ELR (cell line): ENCODE results near the gene DOCK6.

ENCODE experiments used
- DNase-seq: peaks from one replicate; pipeline ENCODE4 v3.0.0-alpha.2; 2015; ENCODE audit warnings: low read depth

DOCK6 gene

GRCh38 chr19:11273989-11274388 is 11.7 kb upstream of the DOCK6 start:
- DNase-seq: no peak

GRCh38 chr19:11273296-11273695 is 11.0 kb upstream of the DOCK6 start:
- no peak for DNase-seq

GRCh38 chr19:11269408-11269807 is 7.1 kb upstream of the DOCK6 start:
- DNase-seq: peak; percentile 71

GRCh38 chr19:11268783-11269267 is 6.5 kb upstream of the DOCK6 start:
- DNase-seq: peak; percentile 84

GRCh38 chr19:11267316-11268085 is 5.2 kb upstream of the DOCK6 start:
- DNase-seq: no peak

- DNase-seq: peak; percentile 50
Measured at GRCh38 chr19:11265785-11266236, 3.5 kb upstream of the DOCK6 start.

- DNase-seq: no peak
Measured at GRCh38 chr19:11265177-11265784, 3.0 kb upstream of the DOCK6 start.

- no peak for DNase-seq
Measured at GRCh38 chr19:11264452-11265176, 2.3 kb upstream of the DOCK6 start.

- DNase-seq: no peak
Measured at GRCh38 chr19:11263726-11264125, 1.4 kb upstream of the DOCK6 start.

GRCh38 chr19:11261431-11261970 is 823 bp downstream of the DOCK6 start:
- no peak for DNase-seq

GRCh38 chr19:11260996-11261395 is 1.3 kb downstream of the DOCK6 start:
- DNase-seq: no peak

GRCh38 chr19:11257846-11258380 is 4.4 kb downstream of the DOCK6 start:
- no peak for DNase-seq

GRCh38 chr19:11256189-11256588 is 6.1 kb downstream of the DOCK6 start:
- no peak for DNase-seq

GRCh38 chr19:11254666-11255065 is 7.7 kb downstream of the DOCK6 start:
- no peak for DNase-seq

GRCh38 chr19:11252665-11253355 is 9.5 kb downstream of the DOCK6 start:
- no peak for DNase-seq

GRCh38 chr19:11251650-11252314 is 10.5 kb downstream of the DOCK6 start:
- DNase-seq: no peak

GRCh38 chr19:11251217-11251616 is 11.1 kb downstream of the DOCK6 start:
- no peak for DNase-seq

- no peak for DNase-seq
Measured at GRCh38 chr19:11248852-11249251, 13.5 kb downstream of the DOCK6 start.

- no peak for DNase-seq
Measured at GRCh38 chr19:11247934-11248333, 14.4 kb downstream of the DOCK6 start.

GRCh38 chr19:11247391-11247790 is 14.9 kb downstream of the DOCK6 start:
- no peak for DNase-seq

GRCh38 chr19:11246941-11247340 is 15.4 kb downstream of the DOCK6 start:
- no peak for DNase-seq
